Breast epithelium (tissue), 3 donors: ENCODE data around the gene QRFP.

ENCODE experiments used
- POLR2A ChIP-seq: fragments of 450-650 bp; IDR thresholded peaks from one replicate; pipeline ENCODE4 v1.6.1; 2016; ENCODE audit warnings: antibody characterized with exemption, mild to moderate bottlenecking, moderate library complexity
- TF ChIP-seq, protein P1 (sequence below), 3 donors: fragments of 450-650 bp; IDR thresholded peaks; one replicate each; pipeline ENCODE4 v1.5.1; 2016 to 2017; ENCODE audit warnings: antibody characterized with exemption in 3 of 3, mild to moderate bottlenecking in 3 of 3, moderate library complexity in 3 of 3

GRCh38 chr9:130945173-130945572, 48.6 kb upstream of the QRFP start:
- TF ChIP-seq, protein P1, sequence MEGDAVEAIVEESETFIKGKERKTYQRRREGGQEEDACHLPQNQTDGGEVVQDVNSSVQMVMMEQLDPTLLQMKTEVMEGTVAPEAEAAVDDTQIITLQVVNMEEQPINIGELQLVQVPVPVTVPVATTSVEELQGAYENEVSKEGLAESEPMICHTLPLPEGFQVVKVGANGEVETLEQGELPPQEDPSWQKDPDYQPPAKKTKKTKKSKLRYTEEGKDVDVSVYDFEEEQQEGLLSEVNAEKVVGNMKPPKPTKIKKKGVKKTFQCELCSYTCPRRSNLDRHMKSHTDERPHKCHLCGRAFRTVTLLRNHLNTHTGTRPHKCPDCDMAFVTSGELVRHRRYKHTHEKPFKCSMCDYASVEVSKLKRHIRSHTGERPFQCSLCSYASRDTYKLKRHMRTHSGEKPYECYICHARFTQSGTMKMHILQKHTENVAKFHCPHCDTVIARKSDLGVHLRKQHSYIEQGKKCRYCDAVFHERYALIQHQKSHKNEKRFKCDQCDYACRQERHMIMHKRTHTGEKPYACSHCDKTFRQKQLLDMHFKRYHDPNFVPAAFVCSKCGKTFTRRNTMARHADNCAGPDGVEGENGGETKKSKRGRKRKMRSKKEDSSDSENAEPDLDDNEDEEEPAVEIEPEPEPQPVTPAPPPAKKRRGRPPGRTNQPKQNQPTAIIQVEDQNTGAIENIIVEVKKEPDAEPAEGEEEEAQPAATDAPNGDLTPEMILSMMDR (IDR thresholded peaks at IDR 0.05), result no peak
- no peak for TF ChIP-seq POLR2A
